ENCODE results near the gene IHH. TPM values are rescaled to one million over a fixed set of nuclear protein-coding genes. Genes with fewer than 3 reads are reported as not detected.

Gene IHH
- total RNA-seq, 1 experiment from 2014 or later, result not detected

- Histone ChIP-seq H4K91ac (ENCODE audit: insufficient read length, low read depth, low read length) (no peak overlapping the region), H4K5ac (ENCODE audit: insufficient read length, low read depth, low read length) (no peak overlapping the region), H2BK20ac (ENCODE audit: low read depth, low read length, poor library complexity, severe bottlenecking) (no peak overlapping the region), H3T11ph (ENCODE audit: low read length) (no peak overlapping the region), H3K9me3 (ENCODE audit: control insufficient read depth, low read depth, low read length) (no peaks in the 10 kb centered on the region), H2BK12ac (ENCODE audit: insufficient read length, low read depth, low read length) (no peak overlapping the region), H3K18ac (ENCODE audit: insufficient read length, low read depth, low read length) (no peak overlapping the region), H3K4me2 (ENCODE audit: insufficient read depth, insufficient read length, low read length) (no peak overlapping the region), H3K4me1 (ENCODE audit: insufficient read depth, low read length) (no peaks in the 10 kb centered on the region), H3K56ac (ENCODE audit: insufficient read length, low read depth, low read length) (no peak overlapping the region), H3K79me2 (ENCODE audit: insufficient read depth, low read length) (no peaks in the 10 kb centered on the region), H4K20me1 (ENCODE audit: control insufficient read depth, insufficient read depth, insufficient read length) (no peaks in the 10 kb centered on the region), H3K27me3 (ENCODE audit: insufficient read depth, low read length) (peaks cover 8% of the 10 kb centered on the region), H2AFZ (ENCODE audit: low read length) (no peak overlapping the region), H2BK5ac (ENCODE audit: insufficient read length, low read length) (no peak overlapping the region), H3K14ac (ENCODE audit: insufficient read depth, low read length) (no peak overlapping the region), H2BK120ac (ENCODE audit: low read depth, low read length, poor library complexity, severe bottlenecking) (no peak overlapping the region), H3K23ac (ENCODE audit: insufficient read length, low read depth, low read length) (no peak overlapping the region), H3K23me2 (ENCODE audit: insufficient read length, low read depth, low read length, poor library complexity, severe bottlenecking) (no peaks in the 10 kb centered on the region), H2BK15ac (ENCODE audit: low read depth, low read length) (no peak overlapping the region), H2AK5ac (ENCODE audit: insufficient read length, low read length) (no peak overlapping the region), H3K79me1 (ENCODE audit: insufficient read depth, low read depth, low read length, poor library complexity, severe bottlenecking) (no peaks in the 10 kb centered on the region), H3K4ac (ENCODE audit: low read depth, low read length) (no peak overlapping the region), H3K9ac (ENCODE audit: extremely low read depth, insufficient read length, low read length) (no peak overlapping the region), H3K27ac (ENCODE audit: insufficient read length, low read depth, low read length) (no peak overlapping the region), H4K8ac (replicated peaks; ENCODE audit: insufficient read length, low read depth, low read length) (no peak overlapping the region)
- DNase-seq, result no peak
- H3K27me3 Mint-ChIP-seq (ENCODE audit: low read depth), result peaks cover 84% of the 10 kb centered on the region
- no peak overlapping the region for H3K27ac Mint-ChIP-seq
- H3K4me1 Mint-ChIP-seq, result no peaks in the 10 kb centered on the region
- no peaks in the 10 kb centered on the region; a peak in 1 of 5 replicates for H3K9me3 Mint-ChIP-seq
- TF ChIP-seq CTCF (conservative IDR thresholded peaks at IDR 0.05), result no peak
- no peak overlapping the region for H3K4me3 Mint-ChIP-seq
- no peaks in the 10 kb centered on the region for H3K36me3 Mint-ChIP-seq (ENCODE audit: insufficient read depth in 1 of 3, low read depth in 3 of 3)
- no CpG with 5 or more reads among the region's 2 CpGs for WGBS (ENCODE audit: extremely low coverage, insufficient read length, low lambda C conversion rate)
These were observed 51.4 kb downstream of the IHH start for GRCh38 chr2:219009294-219009693.

Small RNAs within 50 kb of the gene (microRNA-seq; reads per million reads assigned to microRNA genes)
- gene MIR3131 (ENCODE audit: borderline microRNAs expressed), result not detected

Other genes with a start within 250 kb of the IHH start
- gene PRKAG3, start 229.1 kb downstream of the IHH start, total RNA-seq (2021), result not detected in 2 replicates
- gene WNT6, start 201.1 kb downstream of the IHH start, total RNA-seq (2021), result not detected in 2 replicates
- not detected in 2 replicates for gene WNT10A, start 180.1 kb downstream of the IHH start, total RNA-seq (2021)
- 0.11 and 0.26 TPM in 2 replicates for gene CDK5R2, start 101.3 kb downstream of the IHH start, total RNA-seq (2021)
- gene FEV, start 75.7 kb downstream of the IHH start, total RNA-seq (2021), result not detected in 2 replicates
- not detected in 2 replicates for gene CRYBA2, start 67.5 kb downstream of the IHH start, total RNA-seq (2021)
- gene CFAP65, start 19.4 kb downstream of the IHH start, total RNA-seq (2021), result 0.18 and 0.20 TPM in 2 replicates
- 19.7 and 20.8 TPM in 2 replicates for gene NHEJ1, start 99.9 kb upstream of the IHH start, total RNA-seq (2021)
- gene SLC23A3, start 109.1 kb upstream of the IHH start, total RNA-seq (2021), result 1.2 and 1.9 TPM in 2 replicates
- gene CNPPD1, start 116.0 kb upstream of the IHH start, total RNA-seq (2021), result 33.0 and 36.4 TPM in 2 replicates
- gene RETREG2, start 117.4 kb upstream of the IHH start, total RNA-seq (2021), result 46.7 and 48.0 TPM in 2 replicates
- gene ZFAND2B, start 145.9 kb upstream of the IHH start, total RNA-seq (2021), result 15.9 and 16.4 TPM in 2 replicates
- 44.6 and 46.4 TPM in 2 replicates for gene ABCB6, start 158.0 kb upstream of the IHH start, total RNA-seq (2021)
- gene ATG9A, start 168.7 kb upstream of the IHH start, total RNA-seq (2021), result 46.4 and 52.2 TPM in 2 replicates
- gene ANKZF1, start 168.9 kb upstream of the IHH start, total RNA-seq (2021), result 45.9 and 55.4 TPM in 2 replicates
- 5.8 and 6.5 TPM in 2 replicates for gene GLB1L, start 184.5 kb upstream of the IHH start, total RNA-seq (2021)
- gene STK16, start 184.6 kb upstream of the IHH start, total RNA-seq (2021), result 21.6 and 22.4 TPM in 2 replicates
- gene TUBA4B, start 192.3 kb upstream of the IHH start, total RNA-seq (2021), result not detected in 2 replicates
- gene TUBA4A, start 193.0 kb upstream of the IHH start, total RNA-seq (2021), result 25.5 and 27.2 TPM in 2 replicates
- gene DNAJB2, start 218.4 kb upstream of the IHH start, total RNA-seq (2021), result 32.0 and 34.1 TPM in 2 replicates
- gene PTPRN, start 248.5 kb upstream of the IHH start, total RNA-seq (2021), result 6.3 and 6.5 TPM in 2 replicates